Midbrain (tissue), 1 donor: ENCODE results near the gene PIK3AP1.
"Not testable (repeated sequence)": the region's sequence is repeated elsewhere in the genome, so short reads cannot be mapped to it uniquely, and the experiment has no call there.

ENCODE experiments used
- DNase-seq: peaks from one replicate; lab custom pipeline; 2025; lab: John Stamatoyannopoulos, UW

PIK3AP1 gene

GRCh38 chr10:96577069-96577468 lies 143.2 kb downstream of the PIK3AP1 start:
- no peak for DNase-seq

GRCh38 chr10:96576277-96576980 lies 143.9 kb downstream of the PIK3AP1 start:
- DNase-seq = no peak

DNA sequence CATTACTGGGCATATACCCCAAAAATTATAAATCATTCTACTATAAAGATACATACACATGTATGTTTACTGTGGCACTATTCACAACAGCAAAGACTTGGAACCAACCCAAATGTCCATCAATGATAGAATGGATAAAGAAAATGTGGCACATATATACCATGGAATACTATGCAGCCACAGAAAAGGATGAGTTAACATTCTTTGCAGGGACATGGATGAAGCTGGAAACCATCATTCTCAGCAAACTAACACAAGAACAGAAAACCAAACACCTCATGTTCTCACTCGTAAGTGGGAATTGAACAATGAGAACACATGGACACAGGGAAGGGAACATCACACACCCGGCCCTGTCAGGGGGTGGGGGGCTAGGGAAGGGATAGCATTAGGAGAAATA lies 145.8 kb downstream of the PIK3AP1 start:
- not testable (repeated sequence) for DNase-seq

GRCh38 chr10:96573036-96573435 lies 147.3 kb downstream of the PIK3AP1 start:
- DNase-seq = no peak

DNA sequence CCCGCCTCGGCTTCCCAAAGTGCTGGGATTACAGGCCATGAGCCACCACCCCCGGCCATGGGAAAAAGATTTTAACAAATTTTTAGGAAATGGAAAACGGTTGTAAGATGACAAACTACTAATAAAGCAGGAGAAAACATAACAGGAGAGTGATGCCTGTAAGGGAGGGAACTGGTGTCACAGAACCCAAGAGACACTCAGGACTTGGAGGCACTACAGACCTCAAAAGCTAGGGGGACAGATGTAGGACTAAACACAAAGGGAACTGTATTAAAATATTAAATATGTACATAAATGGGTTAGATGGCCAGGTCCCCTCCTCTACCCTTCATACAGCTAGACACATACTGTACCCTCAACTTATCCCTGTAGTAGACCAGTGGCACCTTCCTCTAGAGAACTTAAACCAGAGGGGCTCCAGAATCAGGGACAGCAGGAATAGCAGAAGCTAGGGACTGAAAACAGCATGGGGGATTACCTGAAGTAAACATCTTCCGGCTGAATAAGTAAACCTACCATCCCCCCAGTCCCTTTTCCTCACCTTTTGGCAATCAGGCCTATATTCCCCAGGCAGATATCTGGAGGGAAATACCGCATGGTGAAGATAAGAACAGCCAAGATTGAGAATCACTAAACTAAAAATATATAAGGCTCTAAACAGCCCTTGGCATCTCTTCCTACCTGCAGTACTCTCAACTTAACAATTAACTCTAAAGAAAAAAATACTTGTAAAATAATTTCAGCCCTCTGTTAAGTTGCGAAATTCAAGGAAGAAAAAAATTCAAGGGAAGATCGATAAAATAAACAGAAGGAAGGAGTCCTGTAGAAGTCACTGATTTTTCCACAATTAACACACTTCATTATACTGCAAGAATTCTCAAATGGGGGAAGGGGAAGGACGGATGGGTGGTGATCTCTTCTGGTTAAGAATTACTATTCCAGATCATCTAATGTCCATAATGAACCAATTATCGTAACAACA lies 149.0 kb downstream of the PIK3AP1 start:
- no peak for DNase-seq

DNA sequence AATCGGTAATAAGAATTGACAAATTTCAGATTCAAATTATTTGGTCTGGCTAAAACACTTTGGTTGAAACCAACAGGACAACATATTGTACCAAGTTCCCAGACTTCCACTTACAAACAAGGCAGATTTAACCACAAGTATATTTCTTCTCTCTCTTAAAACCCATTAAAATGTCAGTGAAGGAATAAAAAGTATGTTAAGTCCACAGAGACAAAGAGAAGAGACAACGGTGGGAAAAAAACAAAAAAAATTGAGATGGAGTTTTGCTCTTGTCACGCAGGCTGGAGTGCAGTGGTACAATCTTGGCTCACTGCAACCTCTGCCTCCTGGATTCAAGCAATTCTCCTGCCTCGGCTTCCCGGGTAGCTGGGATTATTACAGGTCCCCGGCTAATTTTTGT lies 149.8 kb downstream of the PIK3AP1 start:
- no peak for DNase-seq

- no peak for DNase-seq
Measured at GRCh38 chr10:96568402-96568801, 151.9 kb downstream of the PIK3AP1 start.

DNA sequence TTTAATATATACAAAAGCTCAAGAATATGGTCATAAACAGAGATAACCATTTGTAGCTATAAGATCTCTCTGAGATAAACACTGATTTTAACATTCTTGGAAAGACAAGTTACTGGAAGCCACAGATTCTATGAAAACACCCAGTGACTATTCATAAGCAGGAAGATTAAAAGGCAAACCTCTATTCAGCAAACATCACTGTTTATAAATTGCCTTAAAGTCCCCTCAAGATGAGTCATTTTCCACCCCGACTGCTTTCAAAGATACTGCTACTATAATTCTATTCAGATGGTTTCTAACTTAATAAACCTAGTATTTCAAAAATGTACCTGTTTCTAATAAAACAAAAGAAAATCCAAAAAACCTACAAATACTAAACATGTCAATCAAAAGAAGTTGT lies 154.5 kb downstream of the PIK3AP1 start:
- no peak for DNase-seq

DNA sequence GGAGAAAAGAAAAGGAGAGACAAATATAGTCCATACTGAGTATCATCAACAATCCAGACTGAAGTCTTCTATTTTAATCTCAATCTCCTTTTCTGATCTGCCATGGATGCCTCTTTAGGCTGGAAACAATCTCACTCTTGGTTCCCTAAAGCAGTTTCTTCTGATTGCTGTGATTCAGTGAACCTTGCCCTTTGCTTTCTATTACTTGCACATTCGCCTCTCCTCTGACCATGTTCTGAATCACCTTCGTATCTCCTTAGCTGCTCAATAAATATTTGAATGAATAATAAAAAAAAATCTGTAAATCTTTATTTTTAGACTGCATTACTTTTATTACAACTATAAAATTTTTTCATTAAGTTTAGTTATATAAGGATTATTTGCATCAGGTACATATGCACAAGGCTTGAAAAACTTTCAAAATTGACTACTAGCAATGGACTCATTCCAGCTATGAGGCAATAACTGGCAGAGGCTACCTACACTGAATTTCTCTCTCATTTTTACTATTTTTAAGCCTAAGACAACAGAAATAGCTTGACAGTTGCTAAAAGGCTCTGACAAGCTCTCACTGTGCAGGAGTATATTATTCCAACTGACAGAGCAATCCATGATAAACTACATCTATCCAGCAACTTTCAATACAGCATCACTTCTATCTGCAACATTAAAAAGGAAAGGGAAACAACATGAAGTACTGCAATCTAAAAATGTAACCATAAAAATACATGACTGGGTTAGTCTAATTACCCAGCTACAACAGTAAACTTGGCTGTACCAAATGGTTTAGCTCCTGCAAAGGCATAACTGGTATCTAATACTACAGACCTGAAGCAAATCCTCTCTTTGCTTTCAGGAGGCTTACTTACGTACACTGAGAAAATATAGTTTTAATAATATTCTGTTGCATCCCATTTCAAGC lies 159.1 kb downstream of the PIK3AP1 start:
- DNase-seq = no peak

DNA sequence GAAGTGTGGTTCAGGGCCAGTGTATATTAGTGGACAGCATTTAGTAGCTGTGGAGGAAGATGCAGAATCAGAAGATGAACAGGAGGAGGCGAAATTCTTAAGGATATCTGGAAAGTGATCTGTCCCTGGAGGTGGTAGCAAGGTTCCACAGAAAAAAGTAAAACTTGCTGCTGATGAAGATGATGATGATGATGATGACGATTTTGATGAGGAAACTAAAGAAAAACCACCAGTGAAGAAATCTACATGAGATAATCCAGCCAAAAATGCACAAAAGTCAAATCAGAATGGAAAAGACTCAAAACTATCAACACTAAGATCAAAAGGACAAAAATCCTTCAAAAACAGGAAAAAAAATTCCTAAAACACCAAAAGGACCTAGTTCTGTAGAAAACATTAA lies 159.8 kb downstream of the PIK3AP1 start:
- no peak for DNase-seq

DNA sequence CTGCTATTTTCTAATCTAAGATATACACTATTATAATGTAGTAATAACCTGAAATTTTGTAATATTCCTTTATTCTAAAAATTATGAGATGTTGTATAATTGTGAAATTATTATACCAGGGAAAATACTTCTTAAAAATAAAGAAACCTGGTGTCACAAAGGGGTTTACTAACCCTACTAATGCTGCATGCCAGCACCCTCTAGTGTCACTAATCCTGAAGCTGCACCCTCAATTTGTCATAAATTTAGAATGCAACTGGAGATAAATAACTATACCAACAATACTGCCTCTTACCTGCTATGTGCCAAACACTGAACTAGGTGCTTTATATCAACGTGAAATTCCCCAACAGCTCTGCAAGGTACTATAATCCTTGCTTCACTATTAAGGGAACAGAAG lies 164.3 kb downstream of the PIK3AP1 start:
- DNase-seq = no peak

GRCh38 chr10:96555330-96555729 lies 165.0 kb downstream of the PIK3AP1 start:
- DNase-seq = no peak

DNA sequence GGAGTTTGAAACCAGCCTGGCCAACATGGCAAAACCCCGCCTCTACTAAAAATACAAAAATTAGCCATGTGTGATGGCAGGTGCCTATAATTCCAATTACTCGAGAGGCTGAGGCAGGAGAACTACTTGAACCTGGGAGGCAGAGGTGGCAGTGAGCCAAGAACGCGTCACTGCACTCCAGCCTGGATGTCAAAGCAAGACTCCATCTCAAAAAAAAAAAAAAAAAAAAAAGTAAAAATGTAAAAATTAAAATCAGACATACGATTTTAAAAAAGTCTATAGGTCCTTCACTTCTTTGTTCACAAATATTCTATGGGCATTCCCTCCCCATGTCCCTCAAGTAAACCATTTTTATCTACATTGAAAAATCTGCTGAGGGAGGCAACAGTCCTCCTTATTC lies 171.7 kb downstream of the PIK3AP1 start:
- no peak for DNase-seq

GRCh38 chr10:96545558-96545957 lies 174.8 kb downstream of the PIK3AP1 start:
- not testable (repeated sequence) for DNase-seq
